Mononuclear cell (primary cell): Measurements from ENCODE around the gene LAG3. TPM values are rescaled to one million over a fixed set of nuclear protein-coding genes. Genes with fewer than 3 reads are reported as not detected.
A peak's percentile ranks its signal among the peaks of the same experiment; 100 is the strongest.
"Not testable (repeated sequence)": the region's sequence is repeated elsewhere in the genome, so short reads cannot be mapped to it uniquely, and the experiment has no call there.

Source experiments
- H3K27me3 ChIP-seq: 2 replicates; pipeline ENCODE4 v1.6.0; 2011; ENCODE audit warnings: low read length, control low read depth; ENCODE audit not compliant: insufficient read depth
- H3K4me1 ChIP-seq: 2 replicates; pipeline ENCODE4 v1.5.1; 2011; ENCODE audit warnings: mild to moderate bottlenecking, low read length, control low read depth; ENCODE audit not compliant: insufficient read depth
- H3K4me3 ChIP-seq: 2 replicates; pipeline ENCODE4 v1.5.1; 2011; ENCODE audit warnings: mild to moderate bottlenecking, low read length, moderate library complexity
- H3K9me3 ChIP-seq: 2 replicates; pipeline ENCODE4 v1.5.1; 2011; ENCODE audit warnings: low read depth, mild to moderate bottlenecking, control low read depth, low read length
- total RNA-seq: library from RNA; depleted of rRNA; stranded (reverse); fragments of >200 nt; gene quantifications from one replicate; pipeline ENCODE4 v1.2.3, GENCODE V29; 2012

Gene LAG3
- 0.31 TPM for total RNA-seq

DNA sequence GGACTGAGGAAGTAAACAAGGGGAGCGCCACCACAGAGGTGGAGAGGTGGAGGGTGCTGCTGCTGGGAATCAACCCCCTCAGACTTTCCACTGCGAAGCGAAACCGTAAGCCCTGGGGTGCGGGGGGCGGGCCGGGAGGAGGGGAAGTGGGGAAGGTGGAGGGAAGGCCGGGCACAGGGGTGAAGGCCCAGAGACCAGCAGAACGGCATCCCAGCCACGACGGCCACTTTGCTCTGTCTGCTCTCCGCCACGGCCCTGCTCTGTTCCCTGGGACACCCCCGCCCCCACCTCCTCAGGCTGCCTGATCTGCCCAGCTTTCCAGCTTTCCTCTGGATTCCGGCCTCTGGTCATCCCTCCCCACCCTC, at the start of gene LAG3:
Gene LAG3, plus strand, starts transcription at position 190 of the 365 bp plus-strand sequence. CDS start 333 bp downstream, outside the sequence.
- Histone ChIP-seq H3K27me3 (peaks cover 57% of the 10 kb centered on the region), H3K4me3 (peak within 1 kb of the TSS; percentile 12), H3K9me3 (no peaks in the 10 kb centered on the region), H3K4me1 (peaks cover 35% of the 10 kb centered on the region)

GRCh38 chr12:6722863-6723262, 49.5 kb upstream of the LAG3 start:
- H3K4me3 ChIP-seq = no peak overlapping the region
- H3K4me1 ChIP-seq = peaks cover 15% of the 10 kb centered on the region
- H3K27me3 ChIP-seq = no peaks in the 10 kb centered on the region
- H3K9me3 ChIP-seq = no peaks in the 10 kb centered on the region

DNA sequence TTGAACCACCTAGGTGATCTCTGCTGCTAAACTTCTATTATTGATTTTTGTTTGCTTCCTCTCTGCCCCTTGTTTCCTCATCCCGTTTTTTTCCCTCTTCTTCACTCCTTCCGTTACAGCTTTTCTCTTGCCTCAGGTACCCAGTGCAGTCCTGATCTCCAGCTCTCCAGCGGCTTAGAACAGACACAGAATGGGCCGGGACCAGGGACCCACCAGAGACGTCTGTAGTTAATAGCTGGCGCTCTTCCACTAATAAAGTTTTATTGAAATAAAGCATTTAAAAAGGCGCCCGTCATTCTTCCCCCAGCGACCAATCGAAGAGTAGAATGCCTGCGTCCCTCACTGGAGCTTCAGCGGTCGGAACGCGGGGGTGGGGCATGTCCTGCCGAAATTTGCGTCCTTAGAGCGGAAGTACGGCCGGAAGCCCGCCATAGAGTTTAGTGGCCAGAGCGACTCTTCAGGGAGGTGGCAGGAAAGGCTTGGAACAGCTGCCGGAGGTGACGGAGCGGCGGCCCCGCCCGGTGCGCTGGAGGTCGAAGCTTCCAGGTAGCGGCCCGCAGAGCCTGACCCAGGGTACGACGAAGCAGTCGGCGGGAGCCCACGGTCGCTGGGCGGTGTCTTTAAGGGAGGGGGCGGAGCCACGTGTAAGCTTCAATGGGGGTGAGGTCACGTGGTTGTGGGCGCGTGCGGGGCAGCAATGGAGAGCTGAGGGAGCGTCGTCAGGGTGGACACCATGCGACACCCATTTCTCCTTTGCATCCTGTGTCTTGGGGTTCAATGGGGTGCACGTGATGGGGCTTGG, 48.5 kb upstream of the LAG3 start, which contains the start of gene COPS7A:
Gene COPS7A, plus strand, starts transcription at position 440 of the 802 bp plus-strand sequence. CDS start 611 bp downstream, outside the sequence.
- no peaks in the 10 kb centered on the region for H3K27me3 ChIP-seq
- peaks cover 15% of the 10 kb centered on the region for H3K4me1 ChIP-seq
- H3K9me3 ChIP-seq = no peaks in the 10 kb centered on the region
- H3K4me3 ChIP-seq = peak within 1 kb of the TSS; percentile 63

- Histone ChIP-seq H3K9me3 (no peaks in the 10 kb centered on the region), H3K4me1 (peaks cover 15% of the 10 kb centered on the region), H3K4me3 (peak overlapping the region; percentile 63), H3K27me3 (no peaks in the 10 kb centered on the region)
Measured at GRCh38 chr12:6724409-6724797, 47.9 kb upstream of the LAG3 start.

GRCh38 chr12:6725350-6725749, 47.0 kb upstream of the LAG3 start:
- no peaks in the 10 kb centered on the region for H3K9me3 ChIP-seq
- H3K27me3 ChIP-seq = no peaks in the 10 kb centered on the region
- H3K4me3 ChIP-seq = no peak overlapping the region
- peaks cover 15% of the 10 kb centered on the region for H3K4me1 ChIP-seq

DNA sequence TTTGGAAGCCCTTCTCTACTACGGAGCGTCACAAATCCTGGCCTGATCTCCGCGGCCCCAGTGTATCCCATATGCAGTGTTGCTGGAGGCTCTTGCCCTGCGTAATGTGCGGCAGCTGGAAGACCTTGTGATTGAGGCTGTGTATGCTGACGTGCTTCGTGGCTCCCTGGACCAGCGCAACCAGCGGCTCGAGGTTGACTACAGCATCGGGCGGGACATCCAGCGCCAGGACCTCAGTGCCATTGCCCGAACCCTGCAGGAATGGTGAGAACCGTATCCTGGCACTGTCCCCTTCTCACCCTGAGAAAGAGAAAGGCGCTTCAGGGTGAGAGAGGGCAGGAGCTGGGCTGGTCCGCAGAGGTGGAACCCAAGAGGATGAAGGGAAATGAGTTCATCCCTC, 43.1 kb upstream of the LAG3 start:
- no peaks in the 10 kb centered on the region for H3K9me3 ChIP-seq
- no peaks in the 10 kb centered on the region for H3K27me3 ChIP-seq
- peaks cover 15% of the 10 kb centered on the region for H3K4me1 ChIP-seq
- H3K4me3 ChIP-seq = no peak overlapping the region

- no peak overlapping the region for H3K4me3 ChIP-seq
Measured at GRCh38 chr12:6730169-6730568, 42.2 kb upstream of the LAG3 start.

DNA sequence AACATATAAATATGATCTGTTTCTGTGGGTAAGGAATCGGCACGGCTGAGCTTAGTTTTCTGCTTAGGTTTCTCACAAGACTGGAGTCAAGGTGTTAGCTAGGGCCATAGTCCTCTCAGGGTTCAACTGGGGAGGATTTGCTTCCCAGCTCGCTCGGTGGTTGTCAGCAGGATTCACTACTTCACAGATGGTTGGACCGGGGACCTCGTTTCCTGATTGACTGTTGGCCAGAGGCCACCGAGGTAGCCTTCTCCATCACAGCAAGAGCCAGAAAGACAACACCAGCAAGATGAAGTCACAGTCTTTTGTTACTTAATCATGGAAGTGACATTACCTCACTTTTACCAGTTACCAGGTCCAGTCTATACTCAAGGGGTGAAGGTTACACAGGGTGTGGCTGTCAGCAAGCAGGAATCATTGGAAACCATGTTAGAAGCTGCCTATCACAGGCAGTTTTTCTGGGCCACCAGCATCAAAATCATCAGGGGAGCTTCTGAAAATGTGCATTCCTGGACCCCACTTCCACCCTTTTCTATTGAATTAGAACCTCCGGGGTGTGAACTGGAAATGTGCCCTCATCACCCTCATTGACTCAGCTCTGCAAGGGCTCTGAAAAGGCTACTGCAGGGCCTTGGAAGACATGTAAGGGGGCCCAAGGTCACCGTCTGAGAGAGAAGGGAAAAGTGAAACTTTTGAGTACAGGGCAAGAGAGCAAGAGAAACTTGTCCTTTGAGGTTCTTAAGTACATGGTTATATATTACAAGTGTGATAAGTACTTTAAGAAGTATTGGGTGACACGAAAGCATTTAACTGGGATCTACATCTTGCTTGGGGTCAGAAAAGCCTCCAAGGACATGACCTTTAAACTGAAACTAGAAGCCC, 37.6 kb upstream of the LAG3 start:
- Histone ChIP-seq H3K4me1 (no peaks in the 10 kb centered on the region), H3K9me3 (no peaks in the 10 kb centered on the region), H3K27me3 (no peaks in the 10 kb centered on the region), H3K4me3 (no peak overlapping the region)

More at GRCh38 chr12:6730169-6730568, 42.2 kb upstream of the LAG3 start:
- no peaks in the 10 kb centered on the region for H3K9me3 ChIP-seq
- H3K4me1 ChIP-seq = peaks cover 5% of the 10 kb centered on the region
- H3K27me3 ChIP-seq = no peaks in the 10 kb centered on the region

DNA sequence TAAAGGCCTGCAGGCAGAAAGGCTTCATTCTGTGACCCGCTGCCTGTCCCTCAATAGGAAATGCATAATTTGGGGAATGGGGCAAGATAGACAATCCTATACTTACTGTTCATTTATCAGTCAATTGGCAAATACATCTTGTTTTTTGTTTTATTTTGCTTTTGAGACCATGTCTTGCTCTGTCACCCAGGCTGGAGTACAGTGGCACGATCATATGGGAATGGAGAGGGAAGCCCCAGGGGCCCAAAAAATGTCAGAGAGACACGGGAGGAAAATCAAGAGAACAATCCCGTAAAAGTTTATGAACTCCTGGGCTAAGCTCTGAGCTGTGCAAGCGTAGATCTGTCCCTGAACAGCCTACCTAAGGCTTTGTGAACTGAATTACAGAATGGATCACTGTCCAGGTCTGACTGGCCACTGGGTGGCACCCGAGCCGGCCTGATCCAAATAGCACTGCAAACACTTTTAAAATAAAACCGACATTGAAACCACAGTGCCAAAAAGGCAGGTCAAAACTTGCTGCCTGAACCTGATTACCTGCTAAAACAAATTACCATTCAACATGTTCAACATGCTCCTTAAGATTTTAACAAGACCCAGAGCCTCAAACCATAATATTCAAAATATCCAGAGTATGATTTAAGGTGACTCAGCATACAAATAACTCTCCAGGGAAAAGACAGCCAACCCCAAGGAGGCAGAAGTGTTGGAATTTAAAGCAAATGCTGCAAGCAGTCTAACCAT, 36.7 kb upstream of the LAG3 start:
- H3K4me3 ChIP-seq = no peak overlapping the region
- no peaks in the 10 kb centered on the region for H3K9me3 ChIP-seq
- H3K27me3 ChIP-seq = no peaks in the 10 kb centered on the region
- H3K4me1 ChIP-seq = no peaks in the 10 kb centered on the region

GRCh38 chr12:6736754-6737153, 35.6 kb upstream of the LAG3 start:
- no peak overlapping the region for H3K4me3 ChIP-seq
- H3K4me1 ChIP-seq = no peaks in the 10 kb centered on the region
- H3K9me3 ChIP-seq = no peaks in the 10 kb centered on the region
- H3K27me3 ChIP-seq = no peaks in the 10 kb centered on the region

GRCh38 chr12:6742080-6742479, 30.2 kb upstream of the LAG3 start:
- H3K27me3 ChIP-seq, H3K4me3 ChIP-seq, H3K9me3 ChIP-seq: not testable (repeated sequence)
- peaks cover 22% of the 10 kb centered on the region for H3K4me1 ChIP-seq

DNA sequence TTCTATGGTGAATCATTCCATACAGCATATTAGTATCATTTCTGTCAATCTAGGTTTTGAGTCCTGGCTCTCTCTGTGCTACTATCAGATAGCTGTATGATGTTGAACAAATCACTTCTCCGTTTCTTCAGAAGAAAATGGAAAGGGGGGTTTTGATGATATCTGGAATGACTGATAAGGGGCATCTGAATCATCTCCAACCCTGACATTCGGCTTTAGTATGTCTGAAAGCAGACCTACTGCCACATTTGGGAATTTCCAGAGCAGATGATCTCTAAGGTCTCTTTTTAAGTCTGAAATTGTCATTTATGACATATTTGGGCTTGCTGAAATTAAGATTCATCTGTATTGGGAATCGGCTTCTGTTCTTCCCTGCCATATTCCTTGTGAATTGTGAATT, 29.5 kb upstream of the LAG3 start:
- Histone ChIP-seq H3K9me3 (no peaks in the 10 kb centered on the region), H3K4me3 (no peak overlapping the region), H3K4me1 (peaks cover 22% of the 10 kb centered on the region), H3K27me3 (no peaks in the 10 kb centered on the region)

GRCh38 chr12:6743300-6743699, 29.0 kb upstream of the LAG3 start:
- not testable (repeated sequence) for H3K27me3 ChIP-seq, H3K9me3 ChIP-seq, H3K4me3 ChIP-seq
- H3K4me1 ChIP-seq = peaks cover 22% of the 10 kb centered on the region

- Histone ChIP-seq H3K4me1 (peaks cover 22% of the 10 kb centered on the region), H3K27me3 (no peaks in the 10 kb centered on the region), H3K4me3 (no peak overlapping the region), H3K9me3 (no peaks in the 10 kb centered on the region)
Measured at GRCh38 chr12:6745741-6746525, 26.4 kb upstream of the LAG3 start.
